DMS53 (cell line): ENCODE results near the gene DYNAP.
A peak's percentile ranks its signal among the peaks of the same experiment; 100 is the strongest.

Source experiments
- DNase-seq: peaks from one replicate; lab custom pipeline; 2025; lab: John Stamatoyannopoulos, UW

The DYNAP gene

DNA sequence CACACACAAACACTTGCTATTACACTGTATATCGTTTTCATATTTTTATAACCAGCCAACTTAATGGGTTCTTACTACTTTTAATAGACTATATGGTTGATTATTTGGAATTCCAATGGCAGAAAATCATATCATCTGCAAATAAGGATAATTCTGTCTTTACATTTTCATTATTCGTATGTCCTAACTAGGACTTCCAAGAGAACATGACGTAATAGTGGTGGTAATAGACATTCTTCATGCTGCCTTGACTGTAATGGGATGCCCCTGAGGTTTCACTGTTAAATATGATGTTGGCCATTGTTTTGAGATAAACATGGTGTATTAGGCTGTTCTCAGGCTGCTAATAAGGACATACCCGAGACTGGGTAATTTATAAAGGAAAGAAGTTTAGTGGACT, 45.2 kb downstream of the DYNAP start:
- DNase-seq: no peak

DNA sequence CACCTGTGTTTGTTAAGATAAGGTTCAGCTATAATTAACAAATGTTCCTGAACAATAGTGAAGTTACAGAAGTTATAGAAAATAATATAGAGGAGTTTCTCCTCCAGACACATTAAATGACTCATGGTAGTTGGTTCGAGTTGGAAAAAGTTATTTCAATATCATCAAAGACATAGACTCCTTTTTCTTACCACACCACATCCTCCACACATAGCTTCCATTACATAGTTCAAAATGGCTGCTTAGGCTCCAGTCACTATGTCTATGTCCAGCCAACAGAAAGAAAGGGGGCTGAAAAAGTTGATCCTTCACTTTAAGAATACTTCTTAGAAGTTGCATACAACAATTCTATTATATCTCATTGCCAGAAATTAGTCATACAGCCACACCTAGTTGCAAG, 50.7 kb downstream of the DYNAP start:
- no peak for DNase-seq

DNA sequence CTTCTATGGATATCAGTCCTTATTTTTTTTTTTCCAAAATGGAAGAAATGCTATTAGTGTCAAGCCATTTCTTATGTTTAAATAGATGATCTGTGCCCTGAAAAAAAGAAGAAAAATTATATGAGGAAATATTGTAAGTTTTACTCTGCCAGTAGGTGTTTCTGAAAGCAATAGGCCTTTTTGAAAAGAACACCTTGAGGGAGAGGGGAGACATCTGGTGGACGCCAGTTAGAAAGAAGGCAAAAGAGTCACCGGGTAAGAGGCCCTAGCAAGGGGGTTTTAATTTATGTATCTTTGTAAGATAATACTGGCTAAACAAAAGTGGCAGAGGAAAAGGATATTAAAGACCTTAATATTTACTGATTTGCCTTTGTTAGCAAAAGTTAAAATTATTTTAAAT, 56.1 kb downstream of the DYNAP start:
- peak; percentile 88 for DNase-seq
